GM19397 (cell line): ENCODE results near the gene TRMT2A.

Experiments
- ATAC-seq: cut with Tn5 transposase; IDR thresholded peaks from one replicate; pipeline ENCODE4 v1.9.1; 2021; ENCODE audit warnings: mild to moderate bottlenecking, moderate library complexity; ENCODE audit not compliant: unreplicated experiment

Gene TRMT2A

GRCh38 chr22:20107951-20108756 lies 8.9 kb downstream of the TRMT2A start:
- ATAC-seq: no peak

GRCh38 chr22:20107471-20107901 lies 9.5 kb downstream of the TRMT2A start:
- ATAC-seq: no peak

- no peak for ATAC-seq
Observed at GRCh38 chr22:20106849-20107237, 10.2 kb downstream of the TRMT2A start.

GRCh38 chr22:20106205-20106848 lies 10.7 kb downstream of the TRMT2A start:
- ATAC-seq: no peak

- no peak for ATAC-seq
Observed at GRCh38 chr22:20105456-20106204, 11.4 kb downstream of the TRMT2A start.

- ATAC-seq: no peak
Observed at GRCh38 chr22:20102203-20102780, 14.7 kb downstream of the TRMT2A start.

GRCh38 chr22:20101638-20102037 lies 15.4 kb downstream of the TRMT2A start:
- ATAC-seq: no peak

- ATAC-seq: no peak
Observed at GRCh38 chr22:20099099-20099711, 17.8 kb downstream of the TRMT2A start.

- no peak for ATAC-seq
Observed at GRCh38 chr22:20096574-20097420, 20.2 kb downstream of the TRMT2A start.

- no peak for ATAC-seq
Observed at GRCh38 chr22:20095521-20095920, 21.5 kb downstream of the TRMT2A start.

- no peak for ATAC-seq
Observed at GRCh38 chr22:20094197-20094807, 22.7 kb downstream of the TRMT2A start.

- no peak for ATAC-seq
Observed at GRCh38 chr22:20093418-20094196, 23.4 kb downstream of the TRMT2A start.

- ATAC-seq: no peak
Observed at GRCh38 chr22:20092477-20092854, 24.6 kb downstream of the TRMT2A start.

- ATAC-seq: no peak
Observed at GRCh38 chr22:20091690-20092476, 25.1 kb downstream of the TRMT2A start.

- ATAC-seq: no peak
Observed at GRCh38 chr22:20090730-20091240, 26.2 kb downstream of the TRMT2A start.

GRCh38 chr22:20089977-20090729 lies 26.9 kb downstream of the TRMT2A start:
- no peak for ATAC-seq
